Measurements from ENCODE around the gene DKKL1.

Gene DKKL1

DNA sequence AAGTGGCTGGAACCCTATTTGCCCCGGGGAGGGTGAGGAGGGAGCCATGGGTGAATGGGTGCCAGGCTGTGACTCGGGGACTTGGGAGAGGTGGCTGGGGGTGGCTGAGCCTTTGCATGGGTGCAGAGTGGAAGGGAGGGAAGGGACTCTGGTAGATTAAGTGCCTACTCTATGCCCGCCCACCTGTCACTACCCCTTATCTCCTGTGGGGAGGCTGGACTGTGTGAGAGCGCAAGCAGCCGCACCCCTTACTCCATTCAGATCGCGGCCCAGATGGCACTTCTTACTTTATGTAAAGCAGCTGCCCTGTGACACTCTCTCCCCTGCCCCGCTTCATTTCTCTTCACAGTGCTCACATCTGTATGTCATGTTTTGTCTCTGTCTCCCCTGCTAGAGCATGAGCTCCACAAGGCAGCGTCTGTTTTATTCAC lies 27.3 kb downstream of the DKKL1 start:
- Histone ChIP-seq H3F3A (ENCODE audit: insufficient read depth, low read length) (peaks cover 3% of the 10 kb centered on the region), H3K4me1 (ENCODE audit: insufficient read depth, low read length, severe bottlenecking) (peaks cover 51% of the 10 kb centered on the region), H3K4me3 (ENCODE audit: low read depth, low read length, poor library complexity, severe bottlenecking) (peak overlapping the region; percentile 39), H2AFZ (ENCODE audit: low read length) (no peak overlapping the region), H3K27ac (ENCODE audit: low read depth, low read length, poor library complexity, severe bottlenecking) (peak overlapping the region; percentile 96), H3K9me2 (ENCODE audit: low read depth, low read length) (no peaks in the 10 kb centered on the region), H3K79me2 (ENCODE audit: insufficient read depth, low read length) (no peaks in the 10 kb centered on the region), H3K27me3 (ENCODE audit: insufficient read depth, low read length) (no peaks in the 10 kb centered on the region), H3K9ac (ENCODE audit: low read length) (peak overlapping the region; percentile 55), H3K36me3 (ENCODE audit: insufficient read depth, low read length) (no peaks in the 10 kb centered on the region), H3K9me3 (ENCODE audit: low read length) (no peaks in the 10 kb centered on the region), H3K4me2 (ENCODE audit: low read length) (peak overlapping the region; percentile 74), H4K20me1 (ENCODE audit: insufficient read depth, low read length) (no peaks in the 10 kb centered on the region)
- TF ChIP-seq EZH2 (IDR thresholded peaks at IDR 0.05; ENCODE audit: borderline replicate concordance, low read length), result no peak
- TF ChIP-seq, protein P1, sequence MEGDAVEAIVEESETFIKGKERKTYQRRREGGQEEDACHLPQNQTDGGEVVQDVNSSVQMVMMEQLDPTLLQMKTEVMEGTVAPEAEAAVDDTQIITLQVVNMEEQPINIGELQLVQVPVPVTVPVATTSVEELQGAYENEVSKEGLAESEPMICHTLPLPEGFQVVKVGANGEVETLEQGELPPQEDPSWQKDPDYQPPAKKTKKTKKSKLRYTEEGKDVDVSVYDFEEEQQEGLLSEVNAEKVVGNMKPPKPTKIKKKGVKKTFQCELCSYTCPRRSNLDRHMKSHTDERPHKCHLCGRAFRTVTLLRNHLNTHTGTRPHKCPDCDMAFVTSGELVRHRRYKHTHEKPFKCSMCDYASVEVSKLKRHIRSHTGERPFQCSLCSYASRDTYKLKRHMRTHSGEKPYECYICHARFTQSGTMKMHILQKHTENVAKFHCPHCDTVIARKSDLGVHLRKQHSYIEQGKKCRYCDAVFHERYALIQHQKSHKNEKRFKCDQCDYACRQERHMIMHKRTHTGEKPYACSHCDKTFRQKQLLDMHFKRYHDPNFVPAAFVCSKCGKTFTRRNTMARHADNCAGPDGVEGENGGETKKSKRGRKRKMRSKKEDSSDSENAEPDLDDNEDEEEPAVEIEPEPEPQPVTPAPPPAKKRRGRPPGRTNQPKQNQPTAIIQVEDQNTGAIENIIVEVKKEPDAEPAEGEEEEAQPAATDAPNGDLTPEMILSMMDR (IDR thresholded peaks at IDR 0.05; ENCODE audit: low read length), result no peak

DNA sequence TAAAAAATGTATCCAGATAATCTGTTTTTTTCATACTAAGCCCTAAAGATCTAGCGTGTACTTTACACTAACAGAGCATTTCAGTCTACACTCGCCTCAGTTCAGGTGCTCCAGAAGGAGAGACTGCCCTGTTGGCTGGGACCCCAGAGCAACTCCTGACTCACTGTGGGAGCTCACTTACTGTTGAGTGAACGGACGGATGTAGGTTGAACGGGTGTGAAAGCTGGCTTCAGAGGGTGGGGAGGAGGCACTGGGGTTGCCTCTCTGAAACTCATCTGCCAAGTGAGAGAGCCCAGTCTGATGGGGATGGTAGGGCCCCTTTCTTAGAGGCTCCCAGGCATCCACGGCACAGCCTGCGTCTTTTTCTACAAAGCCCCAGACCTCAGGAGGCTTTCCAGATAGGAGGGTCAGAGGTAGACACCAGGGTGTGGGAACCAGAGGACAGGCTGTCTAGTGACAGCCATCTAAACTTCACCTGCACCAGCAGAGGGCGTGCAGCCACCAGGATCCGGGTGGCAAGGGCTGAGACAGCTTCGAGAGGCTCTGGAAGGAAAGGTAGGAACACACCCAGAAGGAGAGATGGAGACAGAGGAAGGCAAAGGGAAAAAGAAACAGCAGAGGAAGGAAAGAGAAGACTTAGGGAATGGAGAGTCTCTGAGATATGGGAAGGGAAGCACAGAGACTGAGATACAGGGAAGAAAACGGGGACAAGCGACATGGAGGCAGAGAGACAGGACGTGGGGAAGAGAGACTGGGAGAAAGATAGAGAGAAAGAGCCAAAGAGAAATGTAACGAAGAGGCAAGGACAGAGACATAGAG lies 28.1 kb downstream of the DKKL1 start:
- H3K4me3 ChIP-seq (ENCODE audit: low read depth, low read length, poor library complexity, severe bottlenecking), result no peak overlapping the region
- TF ChIP-seq, protein P1 (IDR thresholded peaks at IDR 0.05; ENCODE audit: low read length), result peak; percentile 97
- TF ChIP-seq EZH2 (IDR thresholded peaks at IDR 0.05; ENCODE audit: borderline replicate concordance, low read length), result no peak
- no peaks in the 10 kb centered on the region for H4K20me1 ChIP-seq (ENCODE audit: insufficient read depth, low read length)
- peak overlapping the region; percentile 96 for H3K27ac ChIP-seq (ENCODE audit: low read depth, low read length, poor library complexity, severe bottlenecking)
- H3K4me2 ChIP-seq (ENCODE audit: low read length), result peak overlapping the region; percentile 41
- no peaks in the 10 kb centered on the region for H3K27me3 ChIP-seq (ENCODE audit: insufficient read depth, low read length)
- H3K9me2 ChIP-seq (ENCODE audit: low read depth, low read length), result no peaks in the 10 kb centered on the region
- peaks cover 51% of the 10 kb centered on the region for H3K4me1 ChIP-seq (ENCODE audit: insufficient read depth, low read length, severe bottlenecking)
- H3K9me3 ChIP-seq (ENCODE audit: low read length), result no peaks in the 10 kb centered on the region
- no peaks in the 10 kb centered on the region for H3K36me3 ChIP-seq (ENCODE audit: insufficient read depth, low read length)
- H3K9ac ChIP-seq (ENCODE audit: low read length), result peak overlapping the region; percentile 44; the same call in 1 of the 2 replicates
- no peak overlapping the region for H2AFZ ChIP-seq (ENCODE audit: low read length)
- H3K79me2 ChIP-seq (ENCODE audit: insufficient read depth, low read length), result no peaks in the 10 kb centered on the region
- peaks cover 3% of the 10 kb centered on the region for H3F3A ChIP-seq (ENCODE audit: insufficient read depth, low read length)

DNA sequence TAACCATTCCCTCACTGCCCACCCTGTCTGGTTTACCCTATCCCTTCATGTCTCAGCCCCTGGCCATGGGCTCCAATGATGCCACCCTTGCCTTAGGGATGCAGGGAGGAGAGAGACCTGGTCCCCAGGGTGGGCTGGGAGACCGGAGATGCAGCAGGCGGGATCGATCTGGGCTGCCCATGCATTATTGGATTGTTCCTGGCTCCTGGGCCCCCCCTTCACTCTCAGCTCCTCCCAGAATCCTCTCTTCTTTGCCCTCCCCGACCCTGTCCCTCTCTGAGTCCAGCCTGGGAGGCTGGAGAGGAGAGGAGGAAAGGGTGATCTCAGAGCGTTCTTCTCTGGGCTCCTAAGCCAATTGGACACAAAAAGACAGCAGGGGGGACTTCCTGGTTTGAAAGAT lies 30.2 kb downstream of the DKKL1 start:
- Histone ChIP-seq H3F3A (ENCODE audit: insufficient read depth, low read length) (peaks cover 3% of the 10 kb centered on the region), H3K4me2 (ENCODE audit: low read length) (no peak overlapping the region), H3K9ac (ENCODE audit: low read length) (no peak overlapping the region), H3K4me3 (ENCODE audit: low read depth, low read length, poor library complexity, severe bottlenecking) (no peak overlapping the region), H3K9me2 (ENCODE audit: low read depth, low read length) (no peaks in the 10 kb centered on the region), H4K20me1 (ENCODE audit: insufficient read depth, low read length) (no peaks in the 10 kb centered on the region), H3K79me2 (ENCODE audit: insufficient read depth, low read length) (no peaks in the 10 kb centered on the region), H3K27me3 (ENCODE audit: insufficient read depth, low read length) (no peaks in the 10 kb centered on the region), H3K4me1 (ENCODE audit: insufficient read depth, low read length, severe bottlenecking) (peaks cover 33% of the 10 kb centered on the region), H3K27ac (ENCODE audit: low read depth, low read length, poor library complexity, severe bottlenecking) (no peak overlapping the region), H3K36me3 (ENCODE audit: insufficient read depth, low read length) (no peaks in the 10 kb centered on the region), H3K9me3 (ENCODE audit: low read length) (no peaks in the 10 kb centered on the region), H2AFZ (ENCODE audit: low read length) (no peak overlapping the region)
- TF ChIP-seq, protein P1 (IDR thresholded peaks at IDR 0.05; ENCODE audit: low read length), result no peak
- TF ChIP-seq EZH2 (IDR thresholded peaks at IDR 0.05; ENCODE audit: borderline replicate concordance, low read length), result no peak
